Dedifferentiated amniotic fluid mesenchymal stem cell (primary cell): Measurements from ENCODE around the gene ZNF697.

Source experiments
- DNase-seq: peaks from one replicate; pipeline ENCODE4 v3.0.0-alpha.2; 2016; ENCODE audit errors: extremely low spot score

The ZNF697 gene

GRCh38 chr1:119662034-119662437 lies 14.0 kb upstream of the ZNF697 start:
- DNase-seq, result no peak

- no peak for DNase-seq
Observed at GRCh38 chr1:119660253-119661083, 12.4 kb upstream of the ZNF697 start.

GRCh38 chr1:119659628-119660027 lies 11.6 kb upstream of the ZNF697 start:
- DNase-seq, result no peak

- DNase-seq, result no peak
Observed at GRCh38 chr1:119656410-119656955, 8.4 kb upstream of the ZNF697 start.

- DNase-seq, result no peak
Observed at GRCh38 chr1:119655154-119655553, 7.1 kb upstream of the ZNF697 start.

- DNase-seq, result peak; percentile 22
Observed at GRCh38 chr1:119653839-119654170, 5.7 kb upstream of the ZNF697 start.

- DNase-seq, result no peak
Observed at GRCh38 chr1:119653135-119653838, 5.2 kb upstream of the ZNF697 start.

- no peak for DNase-seq
Observed at GRCh38 chr1:119652587-119652986, 4.5 kb upstream of the ZNF697 start.

GRCh38 chr1:119651641-119652040 lies 3.6 kb upstream of the ZNF697 start:
- no peak for DNase-seq

GRCh38 chr1:119651133-119651532 lies 3.1 kb upstream of the ZNF697 start:
- DNase-seq, result no peak

GRCh38 chr1:119648620-119649004 lies 546 bp upstream of the ZNF697 start:
- no peak for DNase-seq

GRCh38 chr1:119647228-119647733 lies 785 bp downstream of the ZNF697 start:
- DNase-seq, result no peak

GRCh38 chr1:119646521-119647227 lies 1.4 kb downstream of the ZNF697 start:
- DNase-seq, result no peak

GRCh38 chr1:119639109-119639508 lies 9.0 kb downstream of the ZNF697 start:
- DNase-seq, result no peak

- DNase-seq, result no peak
Observed at GRCh38 chr1:119637710-119638109, 10.4 kb downstream of the ZNF697 start.

GRCh38 chr1:119636491-119637089 lies 11.5 kb downstream of the ZNF697 start:
- no peak for DNase-seq

GRCh38 chr1:119635811-119636390 lies 12.2 kb downstream of the ZNF697 start:
- no peak for DNase-seq

GRCh38 chr1:119634016-119634415 lies 14.1 kb downstream of the ZNF697 start:
- no peak for DNase-seq

GRCh38 chr1:119633575-119633974 lies 14.5 kb downstream of the ZNF697 start:
- DNase-seq, result no peak

GRCh38 chr1:119632841-119633240 lies 15.2 kb downstream of the ZNF697 start:
- DNase-seq, result no peak

- no peak for DNase-seq
Observed at GRCh38 chr1:119632103-119632490, 16.0 kb downstream of the ZNF697 start.
